IMR-90 (cell line): ENCODE data around the gene GPLD1. TPM values are rescaled to one million over a fixed set of nuclear protein-coding genes. Genes with fewer than 3 reads are reported as not detected.

Source experiments
- ATAC-seq: fragments of 200-7000 bp; cut with Tn5 transposase; 2 replicates; pipeline ENCODE4 v1.9.1; 2020; ENCODE audit warnings: low read depth, mild to moderate bottlenecking, moderate library complexity
- BruUV-seq: library from RNA; stranded (reverse); fragments of 400-500 nt; replicated peaks from 2 replicates; lab custom pipeline; 2021; lab: Mats Ljungman, UMichigan
- CTCF ChIA-PET: fragments of 300-600 bp; formaldehyde crosslinking; extraction: SDS; loops from one replicate; lab custom pipeline; 2021; ENCODE audit warnings: antibody characterized with exemption; lab: Yijun Ruan, JAX
- POLR2A ChIA-PET: fragments of 300-600 bp; sonication (Branson Sonifier 250); formaldehyde crosslinking; loops from one replicate; lab custom pipeline; 2022; ENCODE audit warnings: antibody characterized with exemption; ENCODE audit not compliant: unreplicated experiment; lab: Charles Lee
- DNase-seq: peaks from one replicate; pipeline ENCODE4 v3.0.0; 2013
- H2AFZ ChIP-seq: replicated peaks from 2 replicates; pipeline ENCODE3; 2013; ENCODE audit warnings: low read length, mild to moderate bottlenecking; ENCODE audit not compliant: poor library complexity
- H2AK5ac ChIP-seq: 2 replicates; pipeline ENCODE4 v1.6.1; 2013; ENCODE audit warnings: low read depth, low read length, inconsistent platforms
- H2AK9ac ChIP-seq: replicated peaks from 2 replicates; pipeline ENCODE3; 2013; ENCODE audit warnings: mild to moderate bottlenecking, low read depth, low read length, moderate library complexity; ENCODE audit not compliant: poor library complexity
- H2BK120ac ChIP-seq: 2 replicates; pipeline ENCODE4 v1.6.1; 2013; ENCODE audit warnings: low read depth, low read length, inconsistent platforms
- H2BK15ac ChIP-seq: 3 replicates; pipeline ENCODE4 v1.6.1; 2013; ENCODE audit warnings: low read depth, low read length, inconsistent platforms
- H2BK20ac ChIP-seq: 2 replicates; pipeline ENCODE4 v1.6.1; 2013; ENCODE audit warnings: low read depth, mild to moderate bottlenecking, inconsistent platforms, low read length, moderate library complexity
- H2BK5ac ChIP-seq: 2 replicates; pipeline ENCODE4 v1.6.1; 2013; ENCODE audit warnings: mild to moderate bottlenecking, low read depth, low read length, inconsistent platforms; ENCODE audit not compliant: poor library complexity, severe bottlenecking
- H3K14ac ChIP-seq: replicated peaks from 2 replicates; pipeline ENCODE4 v1.6.1; 2013; ENCODE audit warnings: low read depth, low read length, inconsistent platforms
- H3K18ac ChIP-seq: 2 replicates; pipeline ENCODE4 v1.6.1; 2013; ENCODE audit warnings: low read depth, low read length, control low read depth
- H3K23ac ChIP-seq: 2 replicates; pipeline ENCODE4 v1.6.1; 2013; ENCODE audit warnings: low read depth, low read length, inconsistent platforms
- H3K27ac ChIP-seq: 2 replicates; pipeline ENCODE4 v1.5.1; 2013; ENCODE audit warnings: mild to moderate bottlenecking, control low read depth, low read length; ENCODE audit not compliant: insufficient read depth
- H3K27me3 ChIP-seq: 2 replicates; pipeline ENCODE4 v1.6.1; 2013; ENCODE audit warnings: low read length; ENCODE audit not compliant: control insufficient read depth, insufficient read depth
- H3K36me3 ChIP-seq: 2 replicates; pipeline ENCODE4 v1.6.1; 2013; ENCODE audit warnings: low read length, mixed read lengths; ENCODE audit not compliant: control insufficient read depth, insufficient read depth
- H3K4ac ChIP-seq: 2 replicates; pipeline ENCODE4 v1.6.1; 2013; ENCODE audit warnings: low read depth, low read length, inconsistent platforms
- H3K4me1 ChIP-seq: 2 replicates; pipeline ENCODE4 v1.6.1; 2013; ENCODE audit warnings: low read length, mixed read lengths; ENCODE audit not compliant: control insufficient read depth, insufficient read depth
- H3K4me2 ChIP-seq: 2 replicates; pipeline ENCODE4 v1.6.1; 2013; ENCODE audit warnings: low read depth, mild to moderate bottlenecking, control low read depth, low read length, moderate library complexity
- H3K4me3 ChIP-seq: 2 replicates; pipeline ENCODE4 v1.5.1; 2013; ENCODE audit warnings: low read depth, mild to moderate bottlenecking, control low read depth, low read length, moderate library complexity; ENCODE audit not compliant: insufficient read depth
- H3K56ac ChIP-seq: 2 replicates; pipeline ENCODE4 v1.6.1; 2013; ENCODE audit warnings: low read length, inconsistent platforms; ENCODE audit not compliant: insufficient read depth; ENCODE audit errors: extremely low read depth
- H3K79me1 ChIP-seq, 2 experiments: 2 replicates each; pipeline ENCODE4 v1.6.1; 2013; ENCODE audit warnings: low read length in 2 of 2, inconsistent platforms in 1 of 2, low read depth in 1 of 2
- H3K9ac ChIP-seq: 2 replicates; pipeline ENCODE4 v1.6.1; 2013; ENCODE audit warnings: low read depth, low read length, control low read depth
- H3K9me1 ChIP-seq: 2 replicates; pipeline ENCODE4 v1.6.1; 2013; ENCODE audit warnings: low read length, inconsistent platforms; ENCODE audit not compliant: insufficient read depth
- H3K9me3 ChIP-seq: 2 replicates; pipeline ENCODE4 v1.6.1; 2013; ENCODE audit warnings: low read length; ENCODE audit not compliant: control insufficient read depth, insufficient read depth
- H4K20me1 ChIP-seq: 2 replicates; pipeline ENCODE4 v1.6.1; 2013; ENCODE audit warnings: low read length, inconsistent platforms; ENCODE audit not compliant: insufficient read depth
- H4K5ac ChIP-seq: 2 replicates; pipeline ENCODE4 v1.6.1; 2013; ENCODE audit warnings: mild to moderate bottlenecking, low read depth, low read length, control low read depth
- H4K8ac ChIP-seq, 2 experiments: 2 replicates each; pipeline ENCODE4 v1.6.1; 2013; ENCODE audit warnings: low read depth in 2 of 2, low read length in 2 of 2, control low read depth in 1 of 2, inconsistent platforms in 1 of 2
- H4K91ac ChIP-seq: 2 replicates; pipeline ENCODE4 v1.6.1; 2013; ENCODE audit warnings: low read depth, low read length, inconsistent platforms; ENCODE audit not compliant: insufficient read depth
- BHLHE40 ChIP-seq: fragments of 150-350 bp; IDR thresholded peaks from 2 replicates; pipeline ENCODE4 v1.6.1; 2016; ENCODE audit warnings: mild to moderate bottlenecking, low read depth, low read length
- CEBPB ChIP-seq: IDR thresholded peaks from 2 replicates; pipeline ENCODE4 v1.6.1; 2012; ENCODE audit warnings: low read depth, low read length, improper control_type of control experiment
- CHD1 ChIP-seq: IDR thresholded peaks from 2 replicates; pipeline ENCODE4 v1.6.1; 2012; ENCODE audit warnings: low read depth, low read length, improper control_type of control experiment
- CTCF ChIP-seq: conservative IDR thresholded peaks from 2 replicates; pipeline ENCODE4 v1.5.1; 2012; ENCODE audit warnings: mild to moderate bottlenecking, low read depth, low read length, improper control_type of control experiment
- ELK1 ChIP-seq: fragments of 150-350 bp; IDR thresholded peaks from 2 replicates; pipeline ENCODE4 v1.6.1; 2016; ENCODE audit warnings: low read depth, mild to moderate bottlenecking, low read length, moderate library complexity, borderline replicate concordance
- FOS ChIP-seq: fragments of 150-350 bp; IDR thresholded peaks from 2 replicates; pipeline ENCODE4 v1.6.1; 2016; ENCODE audit warnings: low read depth, low read length
- MAFK ChIP-seq: IDR thresholded peaks from 2 replicates; pipeline ENCODE4 v1.6.1; 2012; ENCODE audit warnings: low read depth, low read length, improper control_type of control experiment
- MAZ ChIP-seq: IDR thresholded peaks from 2 replicates; pipeline ENCODE4 v1.6.1; 2012; ENCODE audit warnings: low read depth, mild to moderate bottlenecking, low read length, improper control_type of control experiment, moderate library complexity, borderline replicate concordance
- MXI1 ChIP-seq: IDR thresholded peaks from 2 replicates; pipeline ENCODE4 v1.6.1; 2012; ENCODE audit warnings: low read depth, mild to moderate bottlenecking, low read length, moderate library complexity, borderline replicate concordance
- NFE2L2 ChIP-seq: fragments of 150-350 bp; IDR thresholded peaks from 2 replicates; pipeline ENCODE4 v1.6.1; 2016; ENCODE audit warnings: low read depth, mild to moderate bottlenecking, low read length
- POLR2A ChIP-seq: IDR thresholded peaks from 2 replicates; pipeline ENCODE4 v1.6.1; 2012; ENCODE audit warnings: mild to moderate bottlenecking, low read depth, low read length
- RAD21 ChIP-seq: IDR thresholded peaks from 2 replicates; pipeline ENCODE4 v1.6.1; 2012; ENCODE audit warnings: low read length, improper control_type of control experiment
- RCOR1 ChIP-seq: IDR thresholded peaks from 2 replicates; pipeline ENCODE4 v1.6.1; 2012; ENCODE audit warnings: mild to moderate bottlenecking, low read length, improper control_type of control experiment; ENCODE audit not compliant: insufficient replicate concordance
- RFX5 ChIP-seq: IDR thresholded peaks from 2 replicates; pipeline ENCODE4 v1.8.0; 2012; ENCODE audit warnings: low read depth, mild to moderate bottlenecking, low read length, moderate library complexity
- SMC3 ChIP-seq: fragments of 150-350 bp; IDR thresholded peaks from 2 replicates; pipeline ENCODE4 v1.6.1; 2016; ENCODE audit warnings: low read depth, mild to moderate bottlenecking, antibody characterized with exemption, low read length, moderate library complexity
- USF2 ChIP-seq: fragments of 150-350 bp; IDR thresholded peaks from 2 replicates; pipeline ENCODE4 v1.6.1; 2017; ENCODE audit warnings: mild to moderate bottlenecking, antibody characterized with exemption, low read length, low read depth
- WGBS, 2 experiments: methylation state at CpG; one replicate each; pipeline versions ENCODE4 v1.1.5 to v1.1.7; 2013; ENCODE audit warnings: missing lambda C conversion rate in 2 of 2; ENCODE audit not compliant: insufficient read length in 1 of 2; ENCODE audit errors: extremely low coverage in 2 of 2; 5-methylcytosine and 5-hydroxymethylcytosine counted together
- dilution Hi-C: fragments of 300-500 bp; cut with HindIII; formaldehyde crosslinking; loops from one replicate; pipeline ENCODE4 v1.14.3; 2018; ENCODE audit warnings: low sequenced_read_pairs; ENCODE audit not compliant: unreplicated experiment
- in situ Hi-C: fragments of 300-500 bp; cut with MboI; formaldehyde crosslinking; loops from 3 replicates; pipeline ENCODE4 v1.14.3; 2019; ENCODE audit warnings: low sequenced_read_pairs, inconsistent platforms, mixed read lengths
- intact Hi-C: fragments of 100-400 bp; cut with micrococcal nuclease; formaldehyde crosslinking; loops from 2 replicates; pipeline ENCODE4 v1.10.0; 2022
- polyA plus RNA-seq, 3 experiments: library from polyadenylated mRNA; depleted of rRNA; stranded (reverse); fragments of >200 nt; gene quantifications; 2 replicates each; pipeline ENCODE4 v1.2.3, GENCODE V29; 2012; ENCODE audit warnings: low replicate concordance in 1 of 3
- total RNA-seq: library from RNA; depleted of rRNA; stranded (reverse); fragments of >200 nt; gene quantifications from 2 replicates; pipeline ENCODE4 v1.2.3, GENCODE V29; 2012

The GPLD1 gene
- total and polyA plus RNA-seq, 2 of the 4 experiments (the other 2 are of a cell fraction), result 0.05 to 0.18 TPM

- Histone ChIP-seq H2AK5ac (no peak overlapping the region), H3K9ac (no peak overlapping the region), H3K23ac (no peak overlapping the region), H3K27ac (no peak overlapping the region), H3K36me3 (no peaks in the 10 kb centered on the region), H4K8ac (no peak overlapping the region), H2BK20ac (no peak overlapping the region), H3K79me1 (no peaks in the 10 kb centered on the region), H4K20me1 (no peaks in the 10 kb centered on the region), H3K4me2 (no peak overlapping the region), H3K14ac (no peak overlapping the region), H3K27me3 (peaks cover 10% of the 10 kb centered on the region), H2AK9ac (no peak overlapping the region), H3K18ac (no peak overlapping the region), H3K4me3 (no peak overlapping the region), H4K91ac (no peak overlapping the region), H4K5ac (no peak overlapping the region), H2BK120ac (no peak overlapping the region), H2AFZ (no peak overlapping the region), H2BK5ac (no peak overlapping the region), H2BK15ac (no peak overlapping the region), H3K9me1 (no peaks in the 10 kb centered on the region), H3K56ac (no peak overlapping the region), H3K4ac (no peak overlapping the region), H3K9me3 (no peaks in the 10 kb centered on the region), H3K4me1 (peaks cover 5% of the 10 kb centered on the region)
- dilution Hi-C loops, result no loop called here
- BruUV-seq, result no TSS peak
- no peak for ATAC-seq
- no CpG with 5 or more reads among the region's 4 CpGs for WGBS, 2 experiments
- in situ Hi-C loops, result no loop called here
- intact Hi-C loops, result no loop called here
- TF ChIP-seq FOS, result no peak
- no peak for TF ChIP-seq BHLHE40
- TF ChIP-seq MAFK, result no peak
- no peak for TF ChIP-seq CTCF
- no peak for TF ChIP-seq SMC3
- TF ChIP-seq USF2, result no peak
- no peak for TF ChIP-seq POLR2A
- TF ChIP-seq CEBPB, result no peak
- TF ChIP-seq ELK1, result no peak
- no peak for TF ChIP-seq RAD21
- no peak for TF ChIP-seq RCOR1
- TF ChIP-seq MAZ, result no peak
- no peak for TF ChIP-seq RFX5
- TF ChIP-seq NFE2L2, result no peak
- no peak for TF ChIP-seq CHD1
- TF ChIP-seq MXI1, result no peak
- no peak for DNase-seq
- POLR2A ChIA-PET, result no interaction called here
- CTCF ChIA-PET, result no interaction called here
Observed at GRCh38 chr6:24490948-24491347, 1.6 kb upstream of the GPLD1 start.
